GM19328 (cell line): ENCODE data around the gene EMP3.
A peak's percentile ranks its signal among the peaks of the same experiment; 100 is the strongest.
"Not testable (repeated sequence)": the region's sequence is repeated elsewhere in the genome, so short reads cannot be mapped to it uniquely, and the experiment has no call there.

ENCODE experiments used
- ATAC-seq: cut with Tn5 transposase; IDR thresholded peaks from one replicate; pipeline ENCODE4 v1.9.1; 2021; ENCODE audit warnings: mild to moderate bottlenecking, moderate library complexity; ENCODE audit not compliant: unreplicated experiment

The EMP3 gene

DNA sequence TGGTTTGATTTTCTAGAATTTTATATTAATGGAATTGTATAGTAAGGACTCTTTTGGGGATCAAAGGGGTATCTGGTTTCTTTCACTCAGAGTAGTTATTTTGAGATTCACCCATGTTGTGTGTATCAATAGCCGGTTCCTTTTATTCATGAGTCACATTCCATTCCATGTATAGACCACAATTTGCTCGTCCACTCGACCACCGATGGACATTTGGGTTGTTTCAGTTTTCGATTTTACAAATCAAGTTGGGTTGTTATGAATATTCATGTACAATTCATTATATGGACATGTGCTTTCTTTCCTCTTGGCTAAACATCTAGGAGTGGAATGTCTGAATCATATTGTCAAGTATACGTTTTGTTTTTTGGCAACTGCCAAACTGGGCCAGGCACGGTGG is 9.6 kb upstream of the EMP3 start:
- ATAC-seq: no peak

DNA sequence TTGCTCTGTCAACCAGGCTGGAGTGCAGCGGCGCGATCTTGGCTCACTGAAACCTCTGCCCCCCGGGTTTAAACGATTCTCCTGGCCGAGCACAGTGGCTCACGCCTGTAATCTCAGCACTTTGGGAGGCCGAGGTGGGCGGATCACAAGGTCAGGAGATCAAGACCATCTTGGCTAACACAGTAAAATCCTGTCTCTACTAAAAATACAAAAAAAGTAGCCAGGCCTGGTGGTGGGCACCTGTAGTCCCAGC is 7.7 kb upstream of the EMP3 start:
- not testable (repeated sequence) for ATAC-seq

DNA sequence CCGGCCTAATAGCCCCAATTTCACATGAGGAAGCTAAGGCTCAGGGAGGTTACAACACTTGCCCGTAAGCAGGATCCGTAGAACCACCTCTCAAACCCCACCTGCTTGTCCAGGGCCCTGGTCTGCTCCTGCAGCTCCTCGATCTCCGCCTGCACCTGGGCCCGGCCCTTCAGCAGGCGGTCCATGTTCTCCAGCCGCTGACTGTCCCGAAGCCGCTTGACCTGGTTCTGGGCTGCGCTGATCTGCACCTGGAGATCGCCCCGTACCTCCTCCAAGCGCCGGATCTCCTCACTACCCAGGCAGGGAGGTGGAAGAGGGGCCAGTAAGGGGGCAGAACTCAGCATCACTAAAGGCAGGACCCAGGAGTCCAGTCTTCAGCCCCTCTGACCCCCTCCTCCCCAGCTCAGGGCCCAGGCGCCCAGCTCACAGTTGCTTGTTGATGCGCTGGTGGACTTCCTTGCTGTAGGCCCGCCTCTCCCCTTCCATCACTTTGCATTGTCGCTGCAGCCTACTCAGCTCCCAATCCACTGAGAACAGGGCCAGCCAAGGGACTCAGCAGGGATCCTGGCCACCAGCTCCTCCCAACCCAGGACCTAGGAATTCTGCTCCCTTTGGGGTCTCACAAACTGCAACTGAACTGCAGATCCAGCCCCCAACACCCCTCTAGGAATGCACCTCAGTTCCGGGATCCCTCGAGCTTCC is 6.9 kb upstream of the EMP3 start:
- ATAC-seq: no peak

DNA sequence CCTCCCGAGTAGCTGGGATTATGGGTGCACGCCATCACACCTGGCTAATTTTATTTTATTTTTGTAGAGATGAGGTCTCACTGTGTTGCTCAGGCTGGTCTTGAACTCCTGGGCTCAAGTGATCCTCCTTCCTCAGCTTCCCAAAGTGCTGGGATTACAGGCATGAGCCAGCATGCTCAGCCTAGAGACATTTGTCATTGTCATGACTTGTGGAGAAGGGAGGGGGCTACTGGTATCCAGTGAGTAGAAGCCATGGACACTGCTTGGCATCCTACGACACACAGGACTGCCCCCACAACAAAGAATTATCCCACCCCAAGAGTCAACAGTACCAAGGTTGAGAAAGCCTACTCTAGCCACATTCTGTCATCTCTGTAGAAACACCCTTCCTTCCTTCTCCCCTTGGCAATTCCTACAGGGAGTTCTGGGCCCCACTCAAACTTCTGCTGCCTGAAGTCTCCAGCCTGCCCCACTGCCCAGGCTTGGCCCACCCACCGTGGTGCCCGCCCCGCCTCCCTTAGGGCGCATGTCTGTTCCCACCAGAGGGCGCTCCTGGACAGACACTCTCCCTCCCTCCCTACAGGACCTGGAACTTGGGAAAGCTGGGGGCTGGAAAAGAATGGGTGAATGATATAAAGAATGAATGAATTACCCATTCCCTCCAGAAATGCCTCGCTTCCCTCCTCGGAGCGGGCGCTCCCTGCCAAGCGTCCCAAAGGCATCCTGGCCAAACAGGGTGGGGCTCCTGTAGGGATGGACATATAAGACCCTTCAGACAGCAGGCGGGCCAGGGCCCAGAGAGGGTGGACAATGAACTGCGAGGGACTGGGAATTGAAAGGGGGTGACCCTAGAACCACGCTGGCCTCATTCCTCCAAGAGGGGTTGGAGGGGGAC is 5.5 kb upstream of the EMP3 start:
- no peak for ATAC-seq

DNA sequence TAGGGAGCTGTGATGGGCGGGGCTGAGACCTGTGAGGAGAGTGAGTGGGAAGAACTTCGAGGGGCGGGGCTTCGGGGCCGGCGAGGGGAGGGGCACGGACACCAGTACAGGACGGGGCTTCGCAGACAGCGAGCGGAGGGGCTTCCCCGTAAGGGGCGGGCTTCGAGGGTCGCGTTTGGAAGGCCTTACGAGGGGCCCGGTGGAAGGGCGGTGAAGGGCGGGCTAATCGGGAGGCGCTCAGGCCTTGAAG is 4.1 kb upstream of the EMP3 start:
- ATAC-seq: peak; percentile 51

DNA sequence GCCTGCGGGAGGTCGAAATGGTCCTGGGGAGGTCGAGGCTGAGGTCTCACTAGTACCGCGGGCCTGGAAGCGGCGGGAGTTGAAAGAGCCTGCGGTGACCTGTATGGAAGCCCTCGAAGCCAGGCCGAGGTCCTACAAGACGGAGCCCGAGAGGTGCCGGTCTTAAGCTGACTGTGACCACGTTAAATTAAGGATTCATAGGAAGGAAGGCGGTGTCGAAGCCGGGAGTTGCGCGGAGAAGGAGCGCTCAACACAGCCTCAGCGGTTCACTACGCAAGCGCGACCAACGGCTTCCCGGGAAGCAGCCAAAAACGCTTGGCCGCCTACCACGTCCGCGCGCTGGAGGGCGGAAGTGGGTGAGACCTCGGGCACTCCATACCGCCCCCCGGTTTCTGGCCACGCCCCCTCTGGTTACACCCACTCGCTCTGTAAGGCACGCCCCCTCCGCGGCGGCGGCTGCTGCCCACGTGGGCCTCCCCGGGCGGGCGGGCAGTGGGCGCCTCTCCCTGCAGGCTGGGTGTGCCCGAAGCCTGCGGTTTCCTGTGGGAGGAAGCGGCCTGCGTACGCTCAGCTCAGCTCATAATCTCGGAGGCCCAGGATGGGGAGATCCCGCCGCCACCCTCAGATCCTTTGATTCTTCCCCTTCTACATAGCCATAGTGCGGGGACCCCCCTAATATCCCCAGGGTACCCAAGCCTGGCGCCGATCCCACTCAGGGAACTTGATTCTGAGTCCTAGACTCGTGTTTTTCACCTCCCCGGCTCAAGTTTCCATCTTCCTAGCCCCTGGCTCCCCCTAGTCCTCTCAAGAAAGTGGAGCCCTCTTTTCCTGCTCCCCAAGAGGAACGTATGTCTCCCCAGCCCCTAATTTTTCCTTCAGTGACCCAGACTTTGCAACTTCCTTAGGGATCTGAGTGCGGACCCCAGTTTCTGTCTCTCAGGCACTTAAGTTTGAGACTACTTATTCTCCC is 3.4 kb upstream of the EMP3 start:
- peak; percentile 66 for ATAC-seq

DNA sequence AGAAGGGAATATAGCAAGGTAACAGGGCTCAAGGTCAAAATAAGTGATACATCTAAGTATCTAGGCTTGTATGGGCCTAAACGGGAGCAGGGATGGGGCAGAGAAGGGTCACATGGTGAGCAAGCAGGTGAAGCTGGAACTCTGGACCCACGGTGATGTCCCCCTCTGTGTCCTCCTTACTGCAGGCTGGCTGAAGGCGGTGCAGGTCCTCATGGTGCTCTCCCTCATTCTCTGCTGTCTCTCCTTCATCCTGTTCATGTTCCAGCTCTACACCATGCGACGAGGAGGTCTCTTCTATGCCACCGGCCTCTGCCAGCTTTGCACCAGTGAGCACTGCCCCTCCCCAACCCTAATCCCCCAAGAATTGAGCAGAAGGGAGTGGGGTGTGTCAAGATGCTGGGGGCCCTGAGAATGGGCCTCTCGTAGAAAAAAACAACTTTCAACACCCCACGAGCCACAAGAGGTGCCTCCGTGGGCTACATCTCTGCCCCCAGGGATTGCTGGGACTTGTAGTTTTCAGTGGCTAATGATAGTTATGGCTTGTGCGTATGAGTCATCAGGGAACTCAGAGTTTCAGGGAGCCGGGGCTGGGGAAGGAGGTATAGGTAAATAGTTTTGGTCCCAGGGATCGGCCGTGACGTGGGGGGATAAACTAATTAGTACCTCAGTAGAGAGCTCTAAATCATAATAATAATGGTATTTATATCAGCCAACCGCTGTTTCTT is 4.0 kb downstream of the EMP3 start:
- no peak for ATAC-seq

DNA sequence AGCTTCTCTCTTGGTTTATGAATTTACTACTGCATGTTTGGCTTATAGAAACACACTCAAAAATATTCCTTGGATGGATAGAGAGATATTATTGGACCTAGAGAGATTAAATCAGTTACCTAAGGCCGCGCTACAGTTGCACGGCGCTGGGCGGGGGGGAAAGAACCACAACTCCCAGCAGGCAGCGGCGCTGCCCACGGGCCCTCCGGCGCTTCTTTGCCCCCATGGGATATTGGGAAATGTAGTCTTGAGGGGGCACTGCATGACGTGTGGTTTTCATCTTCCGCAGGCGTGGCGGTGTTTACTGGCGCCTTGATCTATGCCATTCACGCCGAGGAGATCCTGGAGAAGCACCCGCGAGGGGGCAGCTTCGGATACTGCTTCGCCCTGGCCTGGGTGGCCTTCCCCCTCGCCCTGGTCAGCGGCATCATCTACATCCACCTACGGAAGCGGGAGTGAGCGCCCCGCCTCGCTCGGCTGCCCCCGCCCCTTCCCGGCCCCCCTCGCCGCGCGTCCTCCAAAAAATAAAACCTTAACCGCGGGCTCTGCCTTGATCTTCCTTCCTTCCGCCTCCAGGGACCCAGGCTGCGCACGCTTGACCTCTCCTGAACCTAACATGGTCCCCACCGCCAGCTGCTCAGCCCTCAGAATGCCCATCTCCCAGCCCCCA is 4.8 kb downstream of the EMP3 start:
- no peak for ATAC-seq

DNA sequence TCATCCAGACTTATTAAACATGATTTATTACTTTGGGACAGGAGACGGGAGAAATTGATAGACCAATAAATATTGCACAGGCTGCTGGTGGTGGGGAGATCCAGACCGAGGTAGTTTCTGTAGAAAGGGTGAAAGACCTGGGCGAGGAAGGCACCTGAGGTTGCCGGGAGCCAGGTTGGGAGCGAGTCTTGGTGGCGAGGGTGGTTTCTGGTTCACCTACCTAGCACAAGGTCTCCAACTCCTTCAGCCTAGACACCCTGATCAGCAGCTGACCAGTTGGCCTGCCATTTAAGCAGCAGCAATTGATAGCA is 7.0 kb downstream of the EMP3 start:
- no peak for ATAC-seq

DNA sequence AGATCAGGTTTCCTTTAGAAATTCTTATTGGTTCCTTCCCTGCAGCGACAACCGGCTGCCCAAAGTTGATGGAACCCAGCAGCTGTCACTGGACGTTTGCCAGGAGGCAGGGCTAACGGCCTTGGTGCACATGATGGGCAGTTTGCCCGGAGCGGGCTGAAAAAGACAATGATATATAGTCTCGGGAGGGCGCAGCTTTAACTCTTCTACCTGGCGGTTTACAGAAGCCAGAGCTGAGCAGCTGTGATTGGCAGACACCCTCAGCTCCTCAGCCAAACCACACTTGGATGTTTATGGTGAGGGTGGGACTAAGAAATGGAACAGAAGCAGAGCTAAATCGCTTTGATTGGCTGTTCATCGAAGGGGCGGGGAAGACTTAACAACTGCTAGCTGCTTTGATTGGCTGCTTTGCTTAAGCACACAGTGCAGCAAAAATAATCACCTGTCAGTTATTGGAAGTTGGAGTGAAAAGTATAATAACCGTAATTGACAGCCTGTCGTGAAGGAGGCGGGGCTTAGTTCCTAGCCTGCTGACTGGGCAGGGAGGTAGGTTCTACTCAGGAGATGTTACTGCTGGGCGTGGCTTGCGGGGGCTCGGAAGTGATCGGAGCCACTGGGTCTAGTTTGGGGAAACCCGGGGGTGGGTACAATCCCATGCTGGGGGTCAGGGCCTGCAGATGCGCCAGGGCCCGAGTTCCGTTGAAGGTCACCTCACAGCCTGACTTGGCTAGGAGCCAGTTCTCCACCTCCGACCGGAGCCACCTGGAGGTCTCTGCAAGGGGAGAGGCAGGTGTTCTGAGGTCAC is 7.5 kb downstream of the EMP3 start:
- peak; percentile 56 for ATAC-seq

DNA sequence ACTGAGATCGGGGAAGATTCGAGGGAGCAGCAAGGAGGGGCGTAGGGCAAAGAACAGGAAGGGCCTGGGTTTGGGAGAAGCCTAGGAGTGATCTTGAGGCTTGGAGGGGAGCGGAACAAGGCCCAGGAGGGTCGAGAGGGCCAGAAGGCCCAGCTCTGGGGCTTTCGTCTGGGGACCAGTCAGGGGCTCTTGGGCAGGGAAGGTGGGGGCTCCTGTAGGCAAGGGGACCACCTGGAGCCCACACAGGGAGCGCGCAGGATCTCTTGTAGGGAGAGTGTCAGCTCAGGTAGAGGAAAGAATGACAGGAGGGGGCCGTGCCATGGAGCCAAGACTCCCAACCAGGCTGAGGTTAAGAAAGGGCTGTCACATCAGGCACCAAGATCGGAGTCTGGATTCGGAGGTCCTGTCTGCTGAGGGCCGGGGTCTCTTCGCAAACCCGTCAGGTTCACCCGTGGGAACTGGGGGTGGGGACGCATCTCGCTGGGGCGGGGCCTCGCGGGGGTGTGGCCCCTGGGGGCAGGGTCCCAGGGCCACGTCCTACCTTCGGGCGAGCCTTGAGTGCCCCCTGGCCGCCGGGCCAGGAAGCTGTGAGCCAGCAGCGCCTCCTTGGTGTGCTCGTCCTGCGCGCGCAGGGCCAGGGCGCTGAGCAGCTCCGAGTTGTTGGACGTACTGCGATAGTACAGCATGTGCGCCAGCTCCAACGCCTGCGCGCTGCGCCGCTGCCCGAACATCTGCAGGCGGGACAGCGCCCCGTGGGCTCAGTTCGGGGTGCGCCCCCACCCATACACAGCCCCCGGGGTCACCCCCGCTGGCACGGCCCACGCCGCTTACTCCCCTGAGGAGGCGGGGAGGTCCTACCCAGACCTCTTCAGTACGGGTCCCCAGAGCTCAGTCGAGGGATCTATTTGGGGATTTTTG is 8.4 kb downstream of the EMP3 start:
- peak; percentile 46 for ATAC-seq

DNA sequence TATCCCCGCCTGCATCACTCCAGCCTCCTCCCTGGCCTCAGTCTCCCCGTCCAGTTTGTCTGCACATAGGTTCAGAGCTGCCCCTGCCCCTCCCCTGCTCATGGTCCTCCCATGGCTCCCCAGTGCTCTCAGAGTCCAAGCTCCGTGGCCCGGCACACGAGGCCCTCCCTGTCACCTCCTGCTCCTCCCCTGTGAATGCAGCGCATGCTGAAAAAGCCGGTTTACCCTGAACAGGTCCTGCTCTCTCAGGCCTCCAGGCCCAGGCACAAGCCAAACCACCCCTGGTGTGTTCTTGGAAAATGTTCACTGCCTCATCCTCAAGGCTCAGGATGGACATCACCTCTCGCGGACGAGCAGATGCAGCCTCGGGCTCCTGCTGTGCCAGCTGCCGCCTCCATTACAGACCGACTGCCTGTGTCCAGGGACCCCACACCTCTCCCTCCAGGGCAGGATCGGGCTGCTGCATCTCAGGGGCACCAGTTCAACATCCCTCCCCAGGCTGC is 13.0 kb downstream of the EMP3 start:
- no peak for ATAC-seq

DNA sequence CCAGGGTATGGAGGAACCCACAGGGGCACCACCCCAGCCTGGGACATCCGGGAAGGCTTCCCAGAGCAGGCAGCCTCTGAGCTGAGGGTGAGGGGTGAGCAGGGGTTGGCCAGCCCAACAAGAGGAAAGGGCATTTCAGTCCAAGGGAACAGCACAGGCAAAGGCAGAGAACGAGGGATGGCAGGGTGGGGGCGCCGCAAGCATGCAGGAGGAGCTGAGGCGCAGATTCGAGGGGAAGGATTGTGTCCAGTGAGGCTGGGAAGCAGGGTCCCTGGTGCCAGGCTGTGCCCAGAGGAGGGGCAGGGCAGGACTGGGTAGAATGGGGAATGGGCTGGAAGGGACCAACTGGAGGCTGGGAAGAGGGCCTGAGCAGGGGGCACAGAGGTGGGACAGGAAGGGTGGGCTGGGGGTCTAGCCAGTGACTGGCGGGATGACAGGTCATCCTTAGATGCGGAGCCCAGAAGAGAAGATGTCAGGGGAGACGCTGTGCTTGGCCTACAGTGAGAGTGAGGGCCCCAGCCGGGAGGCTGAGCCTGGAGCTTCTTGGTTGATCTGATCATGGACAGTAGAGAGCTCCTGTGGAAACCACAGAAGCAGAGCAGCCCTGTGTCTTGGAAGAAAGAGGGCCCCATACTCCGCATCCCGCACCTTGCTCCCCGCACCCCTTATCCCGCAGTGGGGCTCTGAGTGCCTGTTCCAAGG is 13.6 kb downstream of the EMP3 start:
- no peak for ATAC-seq

DNA sequence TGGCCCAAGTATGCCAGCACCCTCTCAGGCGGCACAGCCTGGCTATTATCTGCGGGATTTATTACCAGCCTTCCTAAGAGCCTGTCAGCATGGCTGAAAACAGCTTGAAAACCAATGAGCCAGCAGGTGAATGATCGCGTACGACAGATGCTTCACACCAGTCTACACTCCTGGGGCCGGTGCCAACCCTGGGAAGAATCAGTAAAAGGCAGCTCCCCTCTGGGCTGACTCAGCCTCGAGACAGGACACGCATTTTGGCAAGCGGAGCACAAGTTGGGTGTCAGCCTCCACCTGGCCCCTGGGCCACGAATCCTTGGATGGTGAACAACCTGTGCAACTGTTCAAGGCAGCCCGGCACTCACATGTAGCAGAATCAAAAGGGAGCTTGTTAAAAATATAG is 15.6 kb downstream of the EMP3 start:
- no peak for ATAC-seq

DNA sequence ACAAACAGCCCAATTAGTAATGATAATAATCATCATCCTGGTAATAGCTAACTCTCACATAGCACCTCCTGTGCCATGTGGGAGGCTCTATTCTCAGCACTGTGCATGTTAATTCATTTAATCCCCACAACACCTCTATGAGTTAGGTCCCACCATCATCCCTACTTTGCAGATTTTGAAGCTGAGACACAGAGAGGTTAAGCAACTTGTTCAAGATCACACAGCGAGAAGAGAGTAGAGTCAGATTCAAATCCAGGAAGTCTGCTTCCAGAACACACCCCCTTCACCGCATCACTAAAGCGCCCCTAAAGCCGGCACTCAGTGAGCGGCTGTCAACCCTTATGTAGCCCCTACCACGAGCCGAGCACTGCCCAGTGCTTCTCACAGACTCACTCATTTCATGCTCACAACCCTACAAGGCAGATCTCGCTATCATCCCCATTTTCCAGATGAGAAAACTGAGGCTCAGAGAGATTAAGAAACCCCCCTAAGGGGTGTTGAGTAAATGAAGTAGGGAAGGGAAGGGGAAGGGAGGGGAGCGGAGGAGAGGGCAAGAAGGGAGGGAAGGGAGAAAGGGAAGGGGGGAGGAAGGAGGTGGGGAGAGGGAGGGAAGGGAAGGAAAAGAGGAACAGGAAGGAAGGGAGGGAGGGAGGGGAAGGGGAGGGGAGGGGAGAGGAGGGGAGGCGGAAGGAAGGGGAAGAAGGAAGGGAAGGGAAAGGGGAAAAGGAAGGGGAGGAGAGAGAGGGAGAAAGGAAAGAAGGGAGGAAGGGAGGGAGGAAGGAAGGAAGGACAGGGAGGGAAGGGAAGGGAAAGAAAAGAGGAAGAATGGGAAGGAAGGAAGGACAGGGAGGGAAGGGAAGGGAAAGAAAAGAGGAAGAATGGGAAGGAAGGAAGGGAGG is 16.4 kb downstream of the EMP3 start:
- ATAC-seq: no peak

DNA sequence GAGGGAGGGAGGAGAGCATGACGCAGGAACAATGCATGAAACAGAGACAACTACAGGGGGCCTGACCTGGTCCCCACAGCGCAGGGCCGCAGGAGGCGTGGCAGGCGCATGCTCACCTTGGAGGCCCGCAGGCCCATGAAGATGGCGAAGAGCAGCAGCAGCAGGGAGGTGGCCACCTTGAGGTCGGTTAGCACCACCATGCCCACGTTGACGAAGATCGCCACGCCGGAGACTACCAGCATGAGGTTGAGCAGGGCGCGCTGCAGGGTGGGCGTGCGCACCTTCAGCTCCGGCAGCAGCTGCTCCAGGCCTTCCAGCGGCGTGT is 17.0 kb downstream of the EMP3 start:
- no peak for ATAC-seq

DNA sequence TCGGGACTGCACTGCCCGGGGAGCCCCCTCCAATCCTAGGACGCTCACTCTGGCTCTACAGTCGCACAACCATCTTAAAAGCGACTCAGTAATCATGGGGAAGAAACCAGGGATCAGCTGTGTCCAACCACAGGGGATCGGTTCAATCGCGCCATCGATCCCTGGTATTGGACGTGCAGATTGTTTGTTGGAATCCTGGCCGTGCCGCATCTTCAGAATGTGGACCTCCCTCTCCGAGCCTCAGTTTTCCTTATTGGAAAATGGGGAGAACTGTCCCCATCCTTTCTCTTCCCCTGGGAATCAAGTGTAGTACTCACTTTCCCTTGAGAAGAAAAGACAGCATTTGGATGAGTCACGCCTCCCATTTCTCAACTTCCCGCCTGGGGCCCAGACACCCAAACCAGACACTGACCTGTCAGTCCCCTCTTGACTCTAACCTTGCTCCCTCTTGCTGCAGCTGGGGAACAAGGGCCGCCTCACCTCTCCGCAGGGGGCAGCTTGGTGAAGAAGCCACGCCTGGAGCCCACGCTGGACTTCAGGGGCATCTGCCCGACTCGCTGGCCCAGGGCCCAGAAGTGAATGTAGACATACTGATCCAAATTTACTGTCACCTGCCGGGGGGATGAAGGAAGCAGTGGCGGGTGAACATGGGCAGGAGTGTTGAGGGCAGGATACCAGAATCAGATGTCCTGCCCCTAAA is 17.6 kb downstream of the EMP3 start:
- no peak for ATAC-seq
